ENCODE data around the gene SENP5. TPM values are rescaled to one million over a fixed set of nuclear protein-coding genes. Genes with fewer than 3 reads are reported as not detected.
"Not testable (repeated sequence)": the region's sequence is repeated elsewhere in the genome, so short reads cannot be mapped to it uniquely, and the experiment has no call there.

Gene SENP5
- 10 to 100 TPM; 12.9 to 25.3 (median 16.7) TPM for polyA plus RNA-seq (ENCODE audit: insufficient read length in 10 of 10)
- long read RNA-seq, donor 1, full-length matches to known transcripts, result 4 of 27 reads
- long read RNA-seq, donor 1, partial matches to known transcripts, result 6 of 27 reads
- long read RNA-seq, donor 1, other reads (novel, unspliced or antisense), result 17 of 27 reads
- long read RNA-seq, donor 2, partial matches to known transcripts, result 0 of 1 reads
- long read RNA-seq, donor 2, other reads (novel, unspliced or antisense), result 0 of 1 reads
- long read RNA-seq, donor 3, result 0 reads
- long read RNA-seq, donor 4, partial matches to known transcripts, result 0 of 2 reads
- long read RNA-seq, donor 4, other reads (novel, unspliced or antisense), result 0 of 2 reads
- long read RNA-seq, donor 5, partial matches to known transcripts, result 0 of 1 reads
- long read RNA-seq, donor 5, other reads (novel, unspliced or antisense), result 0 of 1 reads
- long read RNA-seq, donor 6, full-length matches to known transcripts, result 2 of 2 reads
- long read RNA-seq, donor 6, partial matches to known transcripts, result 0 of 2 reads
- long read RNA-seq, donor 6, other reads (novel, unspliced or antisense), result 0 of 2 reads
- long read RNA-seq, donor 7, partial matches to known transcripts, result 0 of 1 reads
- long read RNA-seq, donor 7, other reads (novel, unspliced or antisense), result 0 of 1 reads
- long read RNA-seq, donor 8, result 0 reads
- long read RNA-seq, donor 9, result 0 reads

GRCh38 chr3:196867507-196868296 lies at the start of gene SENP5:
Gene SENP5 (plus strand): TSS chr3:196867920. CDS start chr3:196885182, 17,262 bp downstream.
- peak; percentile 90 to 97 (median 94) for DNase-seq

- DNase-seq, result no peak
Measured at GRCh38 chr3:196821806-196822355, 45.8 kb upstream of the SENP5 start.

GRCh38 chr3:196829651-196830050 lies 38.1 kb upstream of the SENP5 start:
- not testable (repeated sequence) for DNase-seq

GRCh38 chr3:196835086-196835485 lies 32.6 kb upstream of the SENP5 start:
- DNase-seq, result peak in 1 of 3 donors; percentile 5

- DNase-seq, result not testable (repeated sequence)
Measured at GRCh38 chr3:196836626-196837025, 31.1 kb upstream of the SENP5 start.

- DNase-seq, result peak; percentile 17 to 32 (median 28)
Measured at GRCh38 chr3:196837819-196838420, 29.8 kb upstream of the SENP5 start.

- DNase-seq, result not testable (repeated sequence)
Measured at GRCh38 chr3:196839351-196839750, 28.4 kb upstream of the SENP5 start.

- DNase-seq, result no peak
Measured at GRCh38 chr3:196842567-196843434, 24.9 kb upstream of the SENP5 start.

GRCh38 chr3:196843435-196844110 lies 24.1 kb upstream of the SENP5 start:
- no peak for DNase-seq

GRCh38 chr3:196844235-196845219 lies 23.2 kb upstream of the SENP5 start:
- not testable (repeated sequence) for DNase-seq

GRCh38 chr3:196848375-196848774 lies 19.3 kb upstream of the SENP5 start:
- not testable (repeated sequence) for DNase-seq

GRCh38 chr3:196849180-196849741 lies 18.5 kb upstream of the SENP5 start:
- no peak for DNase-seq

GRCh38 chr3:196863000-196863399 lies 4.7 kb upstream of the SENP5 start:
- not testable (repeated sequence) for DNase-seq

- no peak for DNase-seq
Measured at GRCh38 chr3:196867155-196867506, 589 bp upstream of the SENP5 start.

GRCh38 chr3:196868297-196868661 lies 559 bp downstream of the SENP5 start:
- DNase-seq, result no peak

- DNase-seq, result no peak
Measured at GRCh38 chr3:196872316-196872715, 4.6 kb downstream of the SENP5 start.

GRCh38 chr3:196874511-196875094 lies 6.9 kb downstream of the SENP5 start:
- DNase-seq, result not testable (repeated sequence)

- DNase-seq, result no peak
Measured at GRCh38 chr3:196875258-196875657, 7.5 kb downstream of the SENP5 start.
